OCI-LY7 (cell line): ENCODE measurements around the gene PEX7.
"Not testable (repeated sequence)": the region's sequence is repeated elsewhere in the genome, so short reads cannot be mapped to it uniquely, and the experiment has no call there.

Experiments
- EZH2phosphoT487 ChIP-seq: fragments of 200-600 bp; sonication (generic); IDR thresholded peaks from 2 replicates; pipeline ENCODE4 v1.6.1; 2018; ENCODE audit warnings: low read depth, borderline replicate concordance, mild to moderate bottlenecking, mixed run types, antibody characterized with exemption, low read length, moderate library complexity, mixed read lengths
- TF ChIP-seq, protein P1 (sequence below): fragments of 200-600 bp; sonication (generic); conservative IDR thresholded peaks from 2 replicates; pipeline ENCODE4 v1.5.1; 2014; ENCODE audit warnings: mild to moderate bottlenecking, antibody characterized with exemption, low read length, moderate library complexity, mixed read lengths

GRCh38 chr6:136959935-136960334 lies 137.5 kb downstream of the PEX7 start:
- TF ChIP-seq, protein P1, sequence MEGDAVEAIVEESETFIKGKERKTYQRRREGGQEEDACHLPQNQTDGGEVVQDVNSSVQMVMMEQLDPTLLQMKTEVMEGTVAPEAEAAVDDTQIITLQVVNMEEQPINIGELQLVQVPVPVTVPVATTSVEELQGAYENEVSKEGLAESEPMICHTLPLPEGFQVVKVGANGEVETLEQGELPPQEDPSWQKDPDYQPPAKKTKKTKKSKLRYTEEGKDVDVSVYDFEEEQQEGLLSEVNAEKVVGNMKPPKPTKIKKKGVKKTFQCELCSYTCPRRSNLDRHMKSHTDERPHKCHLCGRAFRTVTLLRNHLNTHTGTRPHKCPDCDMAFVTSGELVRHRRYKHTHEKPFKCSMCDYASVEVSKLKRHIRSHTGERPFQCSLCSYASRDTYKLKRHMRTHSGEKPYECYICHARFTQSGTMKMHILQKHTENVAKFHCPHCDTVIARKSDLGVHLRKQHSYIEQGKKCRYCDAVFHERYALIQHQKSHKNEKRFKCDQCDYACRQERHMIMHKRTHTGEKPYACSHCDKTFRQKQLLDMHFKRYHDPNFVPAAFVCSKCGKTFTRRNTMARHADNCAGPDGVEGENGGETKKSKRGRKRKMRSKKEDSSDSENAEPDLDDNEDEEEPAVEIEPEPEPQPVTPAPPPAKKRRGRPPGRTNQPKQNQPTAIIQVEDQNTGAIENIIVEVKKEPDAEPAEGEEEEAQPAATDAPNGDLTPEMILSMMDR, result not testable (repeated sequence)
- TF ChIP-seq EZH2phosphoT487, result not testable (repeated sequence)
